Effector memory CD4-positive, alpha-beta T cell (primary cell): ENCODE data around the gene GPHN.

Experiments
- DNase-seq, 3 donors: peaks; one replicate each; pipeline ENCODE4 v3.0.0-alpha.2; 2020
- H3K27ac ChIP-seq: 2 replicates; pipeline ENCODE4 v1.7.0; 2013; ENCODE audit warnings: mild to moderate bottlenecking, low read length, moderate library complexity; ENCODE audit not compliant: insufficient read depth, poor library complexity, severe bottlenecking
- H3K27me3 ChIP-seq: replicated peaks from 2 replicates; pipeline ENCODE4 v1.7.0; 2013; ENCODE audit warnings: mild to moderate bottlenecking, low read length; ENCODE audit not compliant: insufficient read depth, control insufficient read depth, poor library complexity, severe bottlenecking
- H3K36me3 ChIP-seq: 2 replicates; pipeline ENCODE4 v1.7.0; 2013; ENCODE audit warnings: mild to moderate bottlenecking, low read length, moderate library complexity; ENCODE audit not compliant: control insufficient read depth, insufficient read depth
- H3K4me1 ChIP-seq: 2 replicates; pipeline ENCODE4 v1.7.0; 2013; ENCODE audit warnings: low read length, mild to moderate bottlenecking; ENCODE audit not compliant: control insufficient read depth, insufficient read depth, poor library complexity, severe bottlenecking
- H3K4me3 ChIP-seq: 2 replicates; pipeline ENCODE4 v1.7.0; 2013; ENCODE audit warnings: low read length, low read depth, mild to moderate bottlenecking; ENCODE audit not compliant: insufficient read depth, poor library complexity, severe bottlenecking
- H3K9me3 ChIP-seq: 2 replicates; pipeline ENCODE4 v1.7.0; 2013; ENCODE audit warnings: mild to moderate bottlenecking, low read length, moderate library complexity; ENCODE audit not compliant: control insufficient read depth

GPHN gene

GRCh38 chr14:67077921-67078320 is 570.0 kb downstream of the GPHN start:
- no peaks in the 10 kb centered on the region for H3K9me3 ChIP-seq
- no peaks in the 10 kb centered on the region for H3K27me3 ChIP-seq
- no peak overlapping the region for H3K4me3 ChIP-seq
- H3K36me3 ChIP-seq = no peaks in the 10 kb centered on the region
- no peak overlapping the region for H3K27ac ChIP-seq
- no peaks in the 10 kb centered on the region for H3K4me1 ChIP-seq
- DNase-seq = no peak

DNA sequence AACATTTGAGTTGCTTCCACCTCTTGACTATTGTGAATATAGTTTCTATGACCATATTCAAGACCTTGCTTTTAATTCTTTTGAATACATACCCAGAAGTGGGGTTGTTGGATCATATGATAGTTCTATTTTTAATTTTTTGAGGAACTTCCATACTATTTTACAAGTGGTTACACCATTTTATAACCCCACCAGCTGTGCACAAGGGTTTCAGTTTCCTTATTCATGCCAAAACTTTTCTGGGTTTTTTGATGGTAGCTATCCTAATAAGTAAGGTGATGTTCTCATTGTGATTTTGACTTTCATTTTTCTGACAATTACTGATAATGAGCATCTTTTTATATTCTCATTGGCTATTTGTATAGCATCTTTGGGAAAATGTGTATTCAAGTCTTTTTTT is 571.9 kb downstream of the GPHN start:
- no peaks in the 10 kb centered on the region for H3K4me1 ChIP-seq
- no peak overlapping the region for H3K27ac ChIP-seq
- no peak overlapping the region for H3K4me3 ChIP-seq
- no peaks in the 10 kb centered on the region for H3K27me3 ChIP-seq
- H3K9me3 ChIP-seq = no peaks in the 10 kb centered on the region
- DNase-seq = no peak
- no peaks in the 10 kb centered on the region for H3K36me3 ChIP-seq

GRCh38 chr14:67108230-67108629 is 600.3 kb downstream of the GPHN start:
- no peak overlapping the region for H3K27ac ChIP-seq
- no peak for DNase-seq
- H3K4me3 ChIP-seq = no peak overlapping the region
- no peaks in the 10 kb centered on the region for H3K4me1 ChIP-seq
- no peaks in the 10 kb centered on the region for H3K27me3 ChIP-seq
- no peaks in the 10 kb centered on the region for H3K36me3 ChIP-seq
- no peaks in the 10 kb centered on the region for H3K9me3 ChIP-seq

DNA sequence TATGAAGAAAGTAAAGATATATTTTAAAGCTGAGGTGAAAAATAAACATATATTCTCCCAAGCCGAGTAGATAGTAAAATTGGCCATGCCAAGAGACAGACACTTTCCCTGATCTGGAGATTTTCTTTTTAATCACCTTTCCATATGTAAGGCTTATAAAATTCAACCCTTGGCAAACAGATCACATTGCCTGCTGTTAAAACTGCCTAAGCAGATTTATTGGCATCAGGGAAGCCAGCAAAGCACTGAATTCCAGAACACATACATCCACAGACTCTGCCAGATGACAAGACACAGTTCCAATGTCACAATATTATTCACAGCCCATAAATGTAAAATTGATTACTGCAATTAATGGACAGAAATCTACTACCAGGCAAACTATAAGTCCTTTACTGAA is 603.1 kb downstream of the GPHN start:
- Histone ChIP-seq H3K9me3 (no peaks in the 10 kb centered on the region), H3K27me3 (no peaks in the 10 kb centered on the region), H3K36me3 (no peaks in the 10 kb centered on the region), H3K4me1 (no peaks in the 10 kb centered on the region), H3K4me3 (no peak overlapping the region), H3K27ac (no peak overlapping the region)
- no peak for DNase-seq

GRCh38 chr14:67112344-67112743 is 604.4 kb downstream of the GPHN start:
- no peaks in the 10 kb centered on the region for H3K9me3 ChIP-seq
- H3K27me3 ChIP-seq = no peaks in the 10 kb centered on the region
- DNase-seq = no peak
- no peak overlapping the region for H3K4me3 ChIP-seq
- no peaks in the 10 kb centered on the region for H3K36me3 ChIP-seq
- no peaks in the 10 kb centered on the region for H3K4me1 ChIP-seq
- H3K27ac ChIP-seq = no peak overlapping the region

DNA sequence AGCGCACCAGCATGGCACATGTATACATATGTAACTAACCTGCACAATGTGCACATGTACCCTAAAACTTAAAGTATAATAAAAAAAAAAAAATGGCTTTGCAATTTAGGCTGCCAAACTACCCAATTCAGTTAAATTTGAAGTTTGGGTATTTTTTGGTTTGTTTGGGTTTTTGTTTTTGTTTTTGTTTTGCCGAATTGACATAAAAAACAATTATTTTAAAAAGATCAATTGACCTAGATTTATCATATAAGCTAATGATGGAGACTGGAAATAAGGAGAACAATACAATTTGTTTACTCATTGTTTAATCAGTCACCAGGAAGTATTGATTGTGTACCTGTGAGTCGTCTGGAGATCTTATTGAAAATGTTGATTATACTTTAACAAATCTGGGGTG is 619.2 kb downstream of the GPHN start:
- Histone ChIP-seq H3K27me3 (no peaks in the 10 kb centered on the region), H3K9me3 (no peaks in the 10 kb centered on the region), H3K4me3 (no peak overlapping the region), H3K4me1 (no peaks in the 10 kb centered on the region), H3K36me3 (no peaks in the 10 kb centered on the region), H3K27ac (no peak overlapping the region)
- no peak for DNase-seq

DNA sequence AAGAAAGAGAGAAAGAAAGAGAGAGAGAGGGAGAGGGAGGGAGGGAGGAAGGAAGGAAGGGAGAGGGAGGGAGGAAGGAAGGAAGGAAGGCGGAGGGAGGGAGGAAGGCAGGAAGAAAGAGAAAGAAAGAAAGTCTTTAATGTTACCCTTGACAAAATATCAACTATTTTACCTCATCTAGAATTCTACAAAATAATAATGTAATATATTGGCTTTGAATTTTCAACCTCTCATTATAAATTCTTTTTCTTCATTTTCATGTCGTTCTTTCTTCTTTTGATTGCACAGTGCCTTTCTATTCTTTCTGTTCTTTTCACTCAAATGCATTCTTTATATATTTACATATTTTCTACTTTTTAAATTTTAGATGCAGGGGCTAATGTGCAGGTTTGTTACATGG is 621.8 kb downstream of the GPHN start:
- H3K27ac ChIP-seq = no peak overlapping the region
- H3K36me3 ChIP-seq = no peaks in the 10 kb centered on the region
- no peaks in the 10 kb centered on the region for H3K27me3 ChIP-seq
- H3K4me3 ChIP-seq = no peak overlapping the region
- no peaks in the 10 kb centered on the region for H3K9me3 ChIP-seq
- no peaks in the 10 kb centered on the region for H3K4me1 ChIP-seq
- no peak for DNase-seq

DNA sequence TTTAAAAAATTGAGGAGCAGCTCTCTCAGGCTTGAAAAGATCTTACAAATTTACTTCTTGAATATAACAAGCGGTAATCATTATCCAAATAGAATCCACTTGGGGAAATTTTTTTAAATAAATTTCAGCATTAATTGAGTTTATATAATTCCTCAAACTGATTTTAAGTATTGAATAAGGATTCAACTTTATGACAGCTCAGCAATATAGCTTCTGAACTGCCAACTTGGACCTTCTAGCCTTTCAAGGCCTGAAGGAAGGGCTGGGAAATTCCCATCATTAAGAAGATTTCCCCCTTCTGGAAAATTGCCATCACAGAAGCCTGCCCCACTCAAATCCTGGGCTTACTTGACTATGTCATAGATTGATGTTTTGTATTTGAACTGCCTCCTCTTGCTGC is 623.7 kb downstream of the GPHN start:
- Histone ChIP-seq H3K27ac (no peak overlapping the region), H3K36me3 (no peaks in the 10 kb centered on the region), H3K4me1 (no peaks in the 10 kb centered on the region), H3K4me3 (no peak overlapping the region), H3K27me3 (no peaks in the 10 kb centered on the region), H3K9me3 (no peaks in the 10 kb centered on the region)
- DNase-seq = no peak

- Histone ChIP-seq H3K4me1 (no peaks in the 10 kb centered on the region), H3K27ac (no peak overlapping the region), H3K4me3 (no peak overlapping the region), H3K36me3 (no peaks in the 10 kb centered on the region), H3K27me3 (no peaks in the 10 kb centered on the region), H3K9me3 (no peaks in the 10 kb centered on the region)
- no peak for DNase-seq
These were observed 625.2 kb downstream of the GPHN start for GRCh38 chr14:67133144-67133543.

- Histone ChIP-seq H3K4me1 (no peaks in the 10 kb centered on the region), H3K36me3 (no peaks in the 10 kb centered on the region), H3K4me3 (no peak overlapping the region), H3K27ac (no peak overlapping the region), H3K27me3 (no peaks in the 10 kb centered on the region), H3K9me3 (no peaks in the 10 kb centered on the region)
- no peak for DNase-seq
These were observed 625.9 kb downstream of the GPHN start for GRCh38 chr14:67133595-67134441.
